Measurements from ENCODE around the gene SH3BP4. TPM values are rescaled to one million over a fixed set of nuclear protein-coding genes. Genes with fewer than 3 reads are reported as not detected.

SH3BP4 gene
- total and polyA plus RNA-seq, 2 of the 13 experiments (the other 11 are each of a cell fraction or from before 2014, with no cell fraction given): 34.6 to 99.1 TPM

GRCh38 chr2:234998404-234999211 lies 46.8 kb downstream of the SH3BP4 start (continued):
- no peak for TF ChIP-seq ZBTB46 (CRISPR knock-in tag; IDR thresholded peaks at IDR 0.05; ENCODE audit: borderline replicate concordance)
- no peak for TF ChIP-seq USF2 (IDR thresholded peaks at IDR 0.05; ENCODE audit: low read depth, low read length)
- TF ChIP-seq USF2 (CRISPR knock-in tag; IDR thresholded peaks at IDR 0.05; ENCODE audit: borderline replicate concordance): no peak
- TF ChIP-seq ZNF383 (CRISPR knock-in tag; IDR thresholded peaks at IDR 0.05; ENCODE audit: borderline replicate concordance): no peak
- peak; percentile 54; the same call in 1 of the 2 replicates for TF ChIP-seq ZBTB37 (CRISPR knock-in tag; IDR thresholded peaks at IDR 0.05)
- no peak; the same call in 1 of the 2 replicates for TF ChIP-seq SMC3 (IDR thresholded peaks at IDR 0.05; ENCODE audit: low read length)
- 0 out of 2 replicates have a peak, but pooled peaks have one; percentile 66 for TF ChIP-seq ZNF280D (CRISPR knock-in tag; IDR thresholded peaks at IDR 0.05)
- TF ChIP-seq PRDM10 (CRISPR knock-in tag; IDR thresholded peaks at IDR 0.05; ENCODE audit: low read depth): peak; percentile 63; the same call in 1 of the 2 replicates
- TF ChIP-seq ARID4A (CRISPR knock-in tag; IDR thresholded peaks at IDR 0.05; ENCODE audit: borderline replicate concordance): peak; percentile 80

Data from HepG2 (cell line).